COLO668 (cell line): ENCODE measurements around the gene CDYL.
"Not testable (repeated sequence)": the region's sequence is repeated elsewhere in the genome, so short reads cannot be mapped to it uniquely, and the experiment has no call there.

Experiments
- DNase-seq: peaks from one replicate; lab custom pipeline; 2025; ENCODE audit not compliant: unreplicated experiment; lab: John Stamatoyannopoulos, UW

CDYL gene

DNA sequence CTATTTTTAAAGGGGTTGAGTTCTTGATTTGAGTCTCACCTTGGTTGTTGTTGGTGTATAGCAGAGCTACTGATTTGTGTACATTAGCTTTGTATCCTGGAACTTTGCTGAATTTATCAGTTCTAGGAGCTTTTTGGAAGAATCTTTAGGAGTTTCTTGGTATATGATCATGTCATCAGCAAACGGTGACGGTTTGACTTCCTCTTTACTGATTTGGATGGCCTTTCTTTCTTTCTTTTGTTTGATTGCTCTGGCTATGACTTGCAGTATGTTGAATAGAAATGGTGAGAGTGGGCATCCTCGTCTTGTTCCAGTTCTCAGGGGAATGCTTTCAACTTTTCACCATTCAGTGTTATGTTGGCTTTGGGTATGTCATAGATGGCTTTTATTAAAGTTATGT lies 64.0 kb downstream of the CDYL start:
- no peak for DNase-seq

DNA sequence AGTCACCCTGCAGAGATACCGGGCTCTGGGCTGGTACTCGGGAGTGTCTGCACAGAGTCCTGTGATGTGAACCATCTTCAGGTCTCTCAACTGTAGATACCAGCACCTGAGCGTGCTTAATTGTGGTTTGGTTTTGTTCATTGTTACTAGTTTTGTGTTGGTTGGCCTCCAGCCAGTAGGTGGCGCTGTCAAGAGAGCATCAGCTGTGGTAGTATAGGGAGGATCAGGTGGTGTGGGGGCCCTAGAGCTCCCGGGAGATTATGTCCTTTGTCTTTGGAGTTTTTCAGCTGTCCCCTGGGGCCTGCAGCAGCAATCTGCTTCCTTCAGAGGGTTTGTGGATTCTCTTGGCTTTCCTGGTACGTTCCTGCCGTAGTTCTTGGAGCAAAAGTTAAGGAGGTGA lies 67.9 kb downstream of the CDYL start:
- no peak for DNase-seq

DNA sequence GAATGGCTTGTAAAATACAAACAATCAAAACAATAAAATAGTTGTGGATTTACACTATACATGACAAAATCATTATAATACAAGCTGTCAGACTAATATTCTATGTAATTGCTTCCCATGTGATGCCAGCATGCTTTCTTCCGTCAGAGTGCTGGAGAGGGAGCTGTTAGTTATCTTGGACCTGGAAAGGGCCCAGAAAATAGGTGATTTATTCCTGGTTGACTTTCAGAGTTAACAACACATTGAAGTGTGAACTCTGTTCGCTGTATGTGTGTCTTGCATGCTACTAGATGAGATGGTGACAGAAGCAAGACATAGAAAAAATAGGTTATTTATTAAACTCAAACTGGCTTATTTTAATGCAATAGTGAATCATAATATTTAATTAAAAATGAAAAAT lies 70.2 kb downstream of the CDYL start:
- DNase-seq, result no peak

DNA sequence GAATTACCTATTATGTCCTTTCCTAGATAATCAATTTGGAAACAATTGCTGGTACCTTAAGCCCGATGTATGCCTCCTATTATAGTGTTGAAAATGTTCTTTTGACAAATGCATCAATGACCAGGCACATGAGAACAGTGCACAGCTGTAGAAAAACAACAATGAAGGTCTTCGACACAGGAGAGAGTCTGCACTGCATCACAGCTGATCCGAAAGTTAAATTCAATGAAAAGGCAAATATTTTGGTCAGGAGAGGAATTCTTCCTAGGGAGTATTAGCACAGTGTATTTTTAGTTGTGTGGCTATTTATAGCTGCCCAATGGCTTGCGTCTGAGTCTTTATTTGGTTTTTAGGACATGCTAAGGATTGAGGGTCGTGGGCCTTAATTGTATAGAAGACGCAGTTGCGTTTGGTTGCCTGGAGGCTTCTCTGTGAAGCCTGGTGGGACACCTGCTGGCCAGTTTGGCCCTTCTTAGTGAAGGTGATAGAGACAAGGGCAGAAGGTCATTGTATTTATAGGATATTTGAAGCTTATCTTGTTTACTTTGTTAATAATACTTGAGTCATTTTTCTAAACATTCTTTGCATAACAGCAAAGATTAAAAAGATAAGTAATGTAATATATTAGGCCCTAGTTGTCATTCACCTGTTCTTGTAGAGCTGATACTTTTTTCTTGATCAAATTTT lies 72.3 kb downstream of the CDYL start:
- no peak for DNase-seq

DNA sequence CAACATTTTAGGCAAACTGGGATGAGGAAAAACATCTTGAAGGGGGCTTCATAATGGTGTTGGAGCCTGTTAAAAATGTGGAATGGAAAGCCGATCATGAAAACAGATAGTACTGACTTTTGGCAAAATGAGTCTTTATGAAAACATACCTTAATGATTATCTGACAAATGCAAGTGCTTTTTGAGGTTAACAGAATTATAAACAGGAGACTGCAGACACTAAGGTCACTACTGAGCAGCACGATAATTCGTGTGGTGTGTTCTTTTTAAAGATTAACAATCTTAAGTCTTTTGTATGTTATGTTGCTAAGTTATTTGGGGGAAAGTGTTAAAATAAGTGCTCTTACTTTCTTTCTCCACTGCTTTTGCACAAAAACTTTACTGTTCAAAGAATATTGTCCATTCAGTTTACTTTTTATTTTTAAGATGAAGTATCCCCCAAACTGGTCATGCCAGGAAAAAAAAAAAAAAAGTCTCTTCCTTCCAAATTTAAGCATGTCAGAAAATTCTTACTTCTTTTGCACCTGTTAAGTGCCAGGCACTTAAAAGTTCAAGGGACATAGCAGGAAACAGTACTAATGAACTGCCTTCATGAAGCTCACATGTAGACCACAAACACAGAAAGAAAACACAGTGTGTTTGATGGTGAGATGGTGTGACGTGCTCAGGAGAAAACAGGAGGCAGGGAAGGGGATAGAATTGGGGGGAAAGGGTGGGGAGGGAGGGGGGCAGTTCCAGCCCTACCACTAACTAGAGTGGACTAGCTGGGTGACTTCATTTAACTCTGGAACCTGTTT lies 73.2 kb downstream of the CDYL start:
- DNase-seq, result no peak

DNA sequence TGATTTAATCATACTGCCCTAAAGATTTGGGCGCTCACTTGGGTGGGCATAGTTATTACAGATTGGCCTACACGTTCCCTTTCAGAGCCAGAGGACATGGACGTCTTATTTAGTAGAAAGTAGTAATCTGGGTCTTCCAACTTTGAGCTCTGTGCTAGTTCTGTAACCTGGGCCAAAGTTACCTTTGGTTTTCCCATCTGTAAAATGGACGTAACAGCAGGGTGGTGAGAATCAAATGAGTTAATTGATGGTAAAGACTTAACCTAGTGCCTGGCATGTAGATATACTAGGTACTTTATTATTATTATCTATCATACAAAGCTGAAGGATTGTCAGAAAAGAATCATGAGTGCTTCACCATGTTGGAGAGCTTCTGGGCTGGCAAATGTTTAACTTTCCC lies 74.8 kb downstream of the CDYL start:
- no peak for DNase-seq

DNA sequence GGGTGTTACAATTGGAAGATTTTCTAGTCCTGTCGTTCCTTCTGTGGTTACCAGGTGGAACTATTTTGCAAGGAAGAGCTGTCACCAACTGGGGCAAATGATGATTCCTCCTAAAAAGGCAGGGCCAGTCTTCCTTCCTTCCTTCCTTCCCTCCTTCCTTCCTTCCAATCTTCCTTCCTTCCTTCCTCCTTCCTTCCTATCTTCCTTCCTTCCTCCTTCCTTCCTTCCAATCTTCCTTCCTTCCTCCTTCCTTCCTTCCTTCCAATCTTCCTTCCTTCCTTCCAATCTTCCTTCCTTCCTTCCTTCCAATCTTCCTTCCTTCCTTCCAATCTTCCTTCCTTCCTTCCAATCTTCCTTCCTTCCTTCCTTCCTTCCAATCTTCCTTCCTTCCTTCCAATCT lies 76.0 kb downstream of the CDYL start:
- DNase-seq, result not testable (repeated sequence)

DNA sequence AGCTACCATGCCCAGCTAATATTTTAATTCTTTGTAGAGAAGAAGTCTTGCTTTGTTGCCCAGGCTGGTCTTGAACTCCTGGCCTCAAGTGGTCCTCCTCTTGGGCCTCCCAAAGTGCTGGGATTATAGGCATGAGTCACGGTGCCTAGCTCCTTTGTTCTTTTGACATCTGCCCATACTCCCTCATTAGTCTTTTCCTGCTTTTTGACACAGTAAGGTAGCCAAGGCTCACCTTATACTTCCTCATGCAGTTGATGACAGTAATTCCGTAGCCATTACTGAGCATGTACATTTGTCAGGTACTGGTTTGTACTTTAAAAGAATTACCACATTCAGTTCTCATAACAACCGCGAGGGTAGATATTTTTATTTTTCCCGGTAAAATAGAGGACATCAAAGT lies 76.7 kb downstream of the CDYL start:
- DNase-seq, result no peak

DNA sequence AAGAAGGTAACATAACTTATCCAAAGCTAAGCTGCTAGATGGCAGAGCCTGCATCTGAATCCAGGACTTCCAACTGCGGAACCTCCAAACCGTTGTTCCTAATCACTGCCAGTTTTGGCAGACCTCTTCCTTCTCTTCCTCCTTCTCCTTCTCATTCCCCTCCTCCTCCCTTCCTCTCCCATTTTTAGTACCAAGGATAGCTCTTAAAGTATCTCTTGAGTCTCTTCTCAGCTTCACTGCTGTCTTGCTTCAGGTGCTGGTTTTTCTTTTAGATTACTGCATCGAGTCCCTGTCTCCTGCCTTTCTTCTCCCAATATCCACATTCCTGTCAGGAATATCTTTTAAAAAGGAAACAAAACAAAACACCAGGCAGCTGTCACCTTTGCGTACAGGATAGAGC lies 77.1 kb downstream of the CDYL start:
- DNase-seq, result no peak

DNA sequence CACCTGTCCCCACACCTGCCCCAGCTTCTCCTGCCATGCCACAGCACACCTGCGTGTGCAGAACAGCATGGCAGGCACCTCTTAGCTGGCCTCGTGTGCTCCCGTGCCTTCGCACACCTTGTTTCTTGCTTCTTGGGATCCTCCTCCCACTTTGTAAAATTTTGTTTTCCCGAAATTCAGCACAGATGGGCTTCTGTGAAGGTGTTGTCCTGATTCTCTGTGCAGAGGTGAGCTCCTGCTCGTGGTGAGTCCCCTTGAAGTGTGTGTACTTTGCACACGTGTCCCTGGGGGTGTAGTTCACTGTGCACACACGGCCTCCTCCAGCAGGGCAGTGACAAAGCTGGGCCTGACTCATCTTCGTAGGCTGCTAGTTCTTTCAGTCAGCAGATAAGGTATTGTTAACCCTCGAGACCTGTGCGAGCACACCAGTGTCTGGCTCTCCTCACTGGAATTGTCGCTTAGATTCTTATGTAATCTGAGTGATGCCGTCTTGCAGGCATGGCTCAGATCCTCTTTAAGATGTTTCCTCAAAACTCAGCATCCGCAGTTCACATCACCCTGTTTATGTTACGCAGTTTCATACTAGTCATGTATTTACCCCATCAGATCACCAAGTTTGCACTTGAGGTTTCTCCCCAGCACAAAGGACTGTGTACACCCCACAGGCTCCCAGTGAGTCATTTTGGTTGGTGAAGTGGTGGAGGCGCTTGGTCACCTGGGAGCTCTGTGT lies 77.7 kb downstream of the CDYL start:
- peak; percentile 34 for DNase-seq

DNA sequence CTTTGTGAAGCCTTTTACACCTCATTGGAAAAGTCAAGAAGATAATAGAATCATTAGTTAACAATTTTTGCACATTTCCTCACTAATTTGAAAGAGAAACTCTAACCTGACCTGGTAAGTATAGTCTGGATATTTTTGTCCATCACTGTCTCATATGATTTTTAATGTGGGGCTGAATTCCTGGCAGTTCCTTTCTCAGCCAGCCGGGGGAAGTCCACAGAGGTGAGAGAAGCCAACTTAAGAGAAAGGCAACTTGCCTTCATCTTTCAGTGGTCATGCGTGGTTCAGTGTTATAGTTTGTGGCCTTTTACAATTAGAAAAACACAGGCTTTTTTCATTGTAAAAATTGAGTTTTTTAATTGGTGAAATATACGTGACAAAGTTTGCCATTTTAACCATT lies 80.6 kb downstream of the CDYL start:
- DNase-seq, result no peak

DNA sequence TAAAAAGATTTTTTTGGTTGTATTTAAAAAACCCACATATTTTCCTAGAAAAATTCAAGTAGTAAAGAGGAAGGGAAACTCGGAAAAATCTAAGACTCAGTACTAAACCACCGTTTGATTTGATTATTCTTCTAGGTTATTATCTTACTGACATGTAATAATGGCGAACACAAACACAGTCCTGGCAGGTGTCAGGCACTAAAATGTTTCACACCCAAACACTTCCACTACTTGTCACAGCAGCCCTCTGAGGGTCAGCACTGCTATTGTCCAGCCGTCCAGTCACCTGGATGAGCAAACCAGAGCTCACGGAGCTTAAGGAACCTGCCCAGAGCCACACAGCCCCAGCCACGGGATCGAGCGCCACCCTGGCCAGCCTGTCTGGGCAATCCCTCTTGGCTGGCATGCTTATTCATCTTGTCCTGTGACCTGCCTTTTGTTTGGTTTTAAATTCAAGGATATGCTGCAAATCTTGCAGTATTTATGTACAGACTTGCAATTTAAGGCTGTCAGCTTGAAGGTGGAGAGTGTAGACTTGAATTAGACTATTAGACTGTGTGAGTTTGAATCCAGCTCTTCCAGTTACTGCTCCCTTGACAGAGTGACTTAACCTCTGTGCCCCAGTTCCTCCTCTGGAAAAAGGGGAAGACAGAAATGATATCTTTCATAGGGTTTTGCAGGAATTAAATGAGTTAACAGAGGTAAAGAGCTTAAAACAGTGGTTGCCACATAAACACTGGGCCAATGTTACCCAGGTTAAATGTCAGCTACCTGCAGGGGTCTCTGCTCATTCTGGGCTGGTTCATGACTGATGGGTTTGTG lies 82.2 kb downstream of the CDYL start:
- DNase-seq, result no peak

DNA sequence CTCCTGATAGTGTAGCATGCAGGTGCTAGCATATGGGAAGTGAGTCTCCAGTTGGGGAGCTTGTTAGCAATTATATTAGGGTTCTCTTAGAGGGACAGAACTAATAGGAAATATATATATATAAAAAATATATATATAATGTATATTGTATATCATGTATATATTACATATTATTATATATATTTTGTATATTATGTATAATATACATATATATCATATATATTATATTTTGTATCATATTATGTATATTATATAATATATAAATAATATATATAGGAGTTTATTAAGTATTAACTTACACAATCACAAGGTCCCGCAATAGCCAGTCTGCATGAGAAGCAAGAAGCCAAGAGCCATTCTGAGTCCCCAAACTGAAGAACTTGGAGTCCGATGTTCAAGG lies 84.2 kb downstream of the CDYL start:
- no peak for DNase-seq

DNA sequence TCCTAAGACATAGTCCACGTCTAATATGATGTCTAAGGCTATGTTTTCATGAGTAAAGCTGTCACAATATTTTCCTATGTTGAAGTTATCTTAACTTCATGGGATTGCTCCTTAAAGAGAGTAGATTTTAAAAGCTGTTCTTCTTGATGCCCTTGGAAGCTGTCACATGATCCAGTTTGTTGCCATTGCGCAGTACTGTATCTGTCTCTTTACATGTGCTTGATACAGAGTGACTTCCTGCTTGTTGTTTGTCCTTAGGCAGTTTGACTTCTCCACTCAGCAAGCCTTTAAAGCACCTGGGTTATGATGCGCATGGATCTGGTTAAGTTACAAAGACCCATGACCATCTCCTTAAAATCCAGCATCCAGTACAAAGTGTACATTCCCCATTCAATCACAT lies 85.4 kb downstream of the CDYL start:
- no peak for DNase-seq

DNA sequence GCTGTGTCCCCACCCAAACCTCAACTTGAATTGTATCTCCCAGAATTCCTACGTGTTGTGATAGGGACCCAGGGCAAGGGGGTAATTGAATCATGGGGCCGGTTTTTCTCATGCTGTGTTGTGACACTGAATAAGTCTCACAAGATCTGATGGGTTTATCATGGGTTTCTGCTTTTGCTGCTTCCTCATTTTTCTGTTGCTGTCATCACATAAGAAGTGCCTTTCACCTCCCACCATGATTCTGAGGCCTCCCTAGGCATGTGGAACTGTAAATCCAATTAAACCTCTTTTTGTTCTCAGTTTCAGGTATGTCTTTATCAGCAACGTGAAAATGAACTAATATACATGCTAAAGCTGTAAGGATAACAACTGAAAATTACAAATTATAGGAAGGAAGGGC lies 88.3 kb downstream of the CDYL start:
- no peak for DNase-seq

DNA sequence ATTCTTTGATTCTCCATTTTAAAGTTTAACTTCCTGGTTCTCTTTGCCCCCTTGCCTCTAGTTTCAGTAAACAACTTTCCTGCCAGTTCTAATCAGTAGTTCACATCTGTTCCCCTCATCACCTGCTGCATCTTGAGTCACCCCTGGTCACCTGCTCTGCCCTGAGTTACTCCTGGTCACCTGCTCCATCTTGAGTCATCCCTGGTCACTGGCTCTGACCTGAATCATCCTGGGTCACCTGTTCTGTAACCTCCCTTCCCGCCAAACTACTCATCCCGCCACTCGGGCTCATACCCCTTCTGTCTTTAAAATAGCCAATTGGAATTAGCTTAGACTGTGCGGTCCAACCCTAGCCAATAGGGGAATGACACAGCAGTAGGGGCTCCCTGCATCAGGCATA lies 88.8 kb downstream of the CDYL start:
- peak; percentile 3 for DNase-seq

DNA sequence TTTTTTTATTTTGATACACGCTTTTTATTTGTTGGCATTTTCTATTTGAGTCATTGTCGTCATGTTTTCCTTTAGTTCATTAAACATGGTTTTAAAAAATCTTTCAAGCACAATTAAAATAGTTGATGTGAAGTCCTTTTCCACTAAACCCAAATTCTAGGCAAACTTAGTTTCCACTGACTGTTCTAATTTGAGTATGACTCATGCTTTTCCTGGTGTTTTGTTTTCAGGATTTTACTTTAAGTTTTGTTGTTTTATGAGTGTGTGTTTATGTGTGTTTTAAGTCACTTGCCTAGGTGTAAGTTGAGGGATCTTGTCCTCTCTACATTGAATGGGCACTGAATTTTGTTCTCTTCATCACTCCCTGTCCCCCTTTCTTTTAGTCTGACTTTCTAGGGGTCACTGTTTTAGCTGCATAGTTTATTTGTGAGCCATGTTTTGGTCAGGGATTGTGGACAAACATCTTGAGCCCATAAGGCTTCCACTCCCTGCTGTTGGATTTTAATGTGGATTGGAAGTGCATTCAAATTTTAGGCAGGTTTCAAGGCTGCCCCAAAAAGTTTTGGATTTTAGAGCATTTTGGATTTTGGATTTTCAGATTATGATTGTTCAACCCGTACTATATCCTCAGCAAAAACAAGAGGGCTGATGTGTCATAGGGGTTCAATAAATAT lies 94.8 kb downstream of the CDYL start:
- DNase-seq, result no peak

DNA sequence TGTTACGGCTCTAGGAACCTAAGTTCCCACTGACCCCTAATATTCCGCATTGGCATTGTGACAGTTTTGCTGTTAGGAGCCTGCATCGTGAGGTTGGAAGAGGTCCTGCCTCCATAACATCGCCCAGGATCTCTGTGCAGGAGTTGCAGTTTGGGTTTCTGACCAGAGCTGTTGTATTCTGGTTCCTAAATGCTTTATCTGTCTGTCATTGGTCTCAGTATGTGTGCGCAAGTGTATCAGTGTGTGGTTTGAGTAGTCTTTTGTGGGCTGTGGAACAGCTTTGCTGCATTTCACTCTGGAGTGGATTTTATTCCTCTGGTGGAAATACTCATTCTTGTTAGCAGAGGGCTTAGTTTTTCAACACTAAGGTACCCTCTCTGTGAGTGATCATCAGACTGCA lies 95.6 kb downstream of the CDYL start:
- no peak for DNase-seq

DNA sequence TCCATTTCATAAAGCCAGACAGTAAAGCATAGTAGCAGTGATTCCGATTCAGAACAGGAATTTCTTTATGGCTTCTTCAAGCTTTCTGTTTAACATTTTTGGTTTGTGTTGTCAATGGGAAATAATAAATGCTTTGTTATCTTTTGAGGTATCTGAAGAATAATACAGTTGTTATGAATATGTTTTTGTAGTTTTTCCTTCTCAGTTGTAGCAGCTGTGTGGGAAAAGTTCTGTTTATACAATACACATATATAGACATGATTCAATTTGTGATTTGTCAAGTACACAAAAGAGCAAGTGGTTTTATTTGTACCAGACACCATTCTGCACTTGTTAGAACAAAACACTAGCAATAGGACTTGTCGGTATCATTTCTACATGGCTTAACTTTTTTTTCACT lies 96.6 kb downstream of the CDYL start:
- DNase-seq, result no peak

DNA sequence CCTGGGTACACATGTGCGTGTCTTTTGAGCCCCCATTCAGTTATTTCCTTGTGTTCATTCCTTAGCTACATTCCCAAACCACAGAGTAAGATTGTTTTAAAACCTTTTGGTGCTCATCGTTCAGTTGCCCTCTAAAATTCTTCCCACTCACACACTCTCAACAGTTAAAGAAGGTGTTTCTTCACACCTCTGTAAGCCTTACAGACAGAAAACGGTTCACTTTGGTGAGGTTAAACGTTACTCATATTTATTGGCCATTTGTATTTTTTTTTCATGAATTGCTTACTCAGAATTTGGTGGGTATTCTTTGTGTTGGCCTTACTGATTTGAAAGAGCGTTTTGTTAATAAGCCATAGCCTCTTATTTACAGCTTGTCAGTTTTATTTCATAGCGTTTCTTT lies 97.7 kb downstream of the CDYL start:
- no peak for DNase-seq
